ENCODE results near the gene C2CD4D. TPM values are rescaled to one million over a fixed set of nuclear protein-coding genes. Genes with fewer than 3 reads are reported as not detected.
"Not testable (repeated sequence)": the region's sequence is repeated elsewhere in the genome, so short reads cannot be mapped to it uniquely, and the experiment has no call there.

Gene C2CD4D
- total RNA-seq, 1 donor from 2014 or later, result not detected

DNA sequence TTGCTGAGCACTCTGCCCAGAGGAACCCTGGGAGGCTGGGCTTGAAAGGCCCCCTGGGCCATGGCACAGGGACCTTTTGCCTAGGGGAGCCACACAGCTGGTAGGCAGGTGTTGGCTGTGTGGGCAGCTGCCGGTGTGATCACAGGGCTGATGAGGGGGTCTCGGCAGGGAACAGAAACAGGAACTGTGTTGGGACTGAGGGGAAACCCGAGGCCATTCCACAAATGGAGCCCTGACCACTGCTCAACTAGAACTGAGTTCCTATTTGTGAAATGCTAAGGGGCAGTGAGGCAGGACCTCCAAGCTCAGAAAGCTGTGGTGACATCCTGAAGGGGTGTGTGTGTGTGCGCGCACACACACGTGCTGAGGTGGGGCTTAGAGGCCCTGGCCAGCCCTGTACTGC, 20.3 kb upstream of the C2CD4D start:
- Histone ChIP-seq H3K27me3 (ENCODE audit: control insufficient read depth, insufficient read depth, low read length) (no peaks in the 10 kb centered on the region), H3K4me3 (ENCODE audit: low read depth, low read length) (no peak overlapping the region), H3K36me3 (ENCODE audit: control insufficient read depth, insufficient read depth, low read length) (no peaks in the 10 kb centered on the region)
- DNase-seq (ENCODE audit: low read depth), result no peak
- FAIRE-seq, result no peak
- no peak for TF ChIP-seq CTCF (IDR thresholded peaks at IDR 0.05; ENCODE audit: insufficient read depth, low read length, severe bottlenecking)

DNA sequence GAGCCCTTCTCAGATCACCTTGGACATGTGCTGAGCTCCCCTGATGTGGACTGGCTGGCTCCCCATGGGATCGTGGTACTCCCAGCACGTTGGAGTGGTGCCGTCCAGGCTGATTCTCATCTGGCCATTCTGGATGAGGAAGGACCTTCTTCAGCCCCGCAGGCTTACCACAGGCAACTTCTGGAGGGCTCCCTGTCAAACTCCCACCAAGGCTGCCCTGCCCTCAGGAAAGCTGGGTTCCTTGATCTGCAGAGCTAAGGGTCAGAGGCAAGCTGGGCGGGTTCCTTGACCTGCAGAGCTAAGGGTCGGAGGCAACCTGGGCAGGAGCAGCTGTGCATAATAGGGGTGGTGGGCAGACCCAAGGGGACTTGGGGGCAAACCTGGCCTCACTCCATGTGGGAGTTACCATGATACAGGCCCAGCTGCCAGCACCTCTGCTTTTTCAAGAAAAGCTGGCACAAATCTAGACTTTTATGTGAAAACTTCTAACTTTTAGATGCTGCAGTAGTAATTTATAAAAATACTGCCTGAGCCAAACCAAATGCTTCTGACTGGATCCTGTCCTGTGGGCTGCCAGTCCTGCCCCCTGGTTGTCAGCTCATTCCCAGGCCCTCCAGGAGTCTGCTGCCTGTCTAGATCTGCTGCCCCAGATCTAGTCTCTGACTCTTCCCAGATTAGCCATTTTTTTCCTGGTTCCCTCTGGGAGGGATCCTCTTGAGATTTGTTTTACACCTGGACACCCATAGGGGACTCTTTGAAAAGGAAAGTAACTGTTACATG, 19.5 kb upstream of the C2CD4D start:
- Histone ChIP-seq H3K4me3 (ENCODE audit: low read depth, low read length) (no peak overlapping the region), H3K36me3 (ENCODE audit: control insufficient read depth, insufficient read depth, low read length) (no peaks in the 10 kb centered on the region), H3K27me3 (ENCODE audit: control insufficient read depth, insufficient read depth, low read length) (no peaks in the 10 kb centered on the region)
- FAIRE-seq, result no peak
- DNase-seq (ENCODE audit: low read depth), result no peak
- no peak for TF ChIP-seq CTCF (IDR thresholded peaks at IDR 0.05; ENCODE audit: insufficient read depth, low read length, severe bottlenecking)

- no peak for FAIRE-seq
- no peak for TF ChIP-seq CTCF (IDR thresholded peaks at IDR 0.05; ENCODE audit: insufficient read depth, low read length, severe bottlenecking)
Measured at GRCh38 chr1:151858030-151858746, 18.6 kb upstream of the C2CD4D start.

GRCh38 chr1:151855933-151856332, 16.3 kb upstream of the C2CD4D start:
- no peak for DNase-seq (ENCODE audit: low read depth)

More at GRCh38 chr1:151858030-151858746, 18.6 kb upstream of the C2CD4D start:
- H3K4me3 ChIP-seq (ENCODE audit: low read depth, low read length), result no peak overlapping the region
- H3K27me3 ChIP-seq (ENCODE audit: control insufficient read depth, insufficient read depth, low read length), result no peaks in the 10 kb centered on the region
- DNase-seq (ENCODE audit: low read depth), result peak; percentile 71
- H3K36me3 ChIP-seq (ENCODE audit: control insufficient read depth, insufficient read depth, low read length), result no peaks in the 10 kb centered on the region

GRCh38 chr1:151855516-151855915, 15.9 kb upstream of the C2CD4D start:
- not testable (repeated sequence) for H3K27me3 ChIP-seq (ENCODE audit: control insufficient read depth, insufficient read depth, low read length); H3K36me3 ChIP-seq (ENCODE audit: control insufficient read depth, insufficient read depth, low read length); H3K4me3 ChIP-seq (ENCODE audit: low read depth, low read length); DNase-seq (ENCODE audit: low read depth); FAIRE-seq

More at GRCh38 chr1:151855933-151856332, 16.3 kb upstream of the C2CD4D start:
- no peaks in the 10 kb centered on the region for H3K27me3 ChIP-seq (ENCODE audit: control insufficient read depth, insufficient read depth, low read length)
- FAIRE-seq, result no peak
- no peak overlapping the region for H3K4me3 ChIP-seq (ENCODE audit: low read depth, low read length)
- TF ChIP-seq CTCF (IDR thresholded peaks at IDR 0.05; ENCODE audit: insufficient read depth, low read length, severe bottlenecking), result no peak
- H3K36me3 ChIP-seq (ENCODE audit: control insufficient read depth, insufficient read depth, low read length), result no peaks in the 10 kb centered on the region

DNA sequence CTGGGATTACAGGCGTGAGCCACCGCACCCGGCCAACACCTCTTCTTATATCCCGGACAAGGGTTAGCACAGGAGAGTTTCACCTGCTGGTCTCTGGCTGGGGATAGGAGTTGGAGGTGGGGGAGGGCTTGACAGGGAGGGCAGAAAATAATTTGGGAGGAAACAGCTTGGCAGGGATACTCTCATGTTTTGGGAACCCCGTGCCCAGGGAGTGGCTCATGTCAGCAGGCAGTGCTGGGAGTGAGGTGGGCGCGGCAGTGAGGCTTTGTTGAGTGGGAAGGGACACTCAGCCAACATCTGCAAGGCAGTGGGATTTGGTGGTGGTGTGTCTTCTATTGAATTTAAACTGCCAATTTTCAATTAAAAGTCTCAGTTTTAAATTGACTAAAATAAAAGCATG, 15.0 kb upstream of the C2CD4D start:
- Histone ChIP-seq H3K36me3 (ENCODE audit: control insufficient read depth, insufficient read depth, low read length) (no peaks in the 10 kb centered on the region), H3K27me3 (ENCODE audit: control insufficient read depth, insufficient read depth, low read length) (no peaks in the 10 kb centered on the region), H3K4me3 (ENCODE audit: low read depth, low read length) (no peak overlapping the region)
- DNase-seq (ENCODE audit: low read depth), result no peak
- TF ChIP-seq CTCF (IDR thresholded peaks at IDR 0.05; ENCODE audit: insufficient read depth, low read length, severe bottlenecking), result no peak
- FAIRE-seq, result no peak

Data from bronchial epithelial cell (primary cell).